ENCODE results near the gene MLEC. TPM values are rescaled to one million over a fixed set of nuclear protein-coding genes. Genes with fewer than 3 reads are reported as not detected.

The MLEC gene
- total RNA-seq (2014; rRNA removed; shearing (Covaris generic)): 70.0 and 84.6 TPM in 2 replicates

- Histone ChIP-seq H3K27ac (peak within 1 kb of the TSS; percentile 75), H3K4me3 (peak within 1 kb of the TSS; percentile 76), H3K27me3 (replicated peaks) (no peaks in the 10 kb centered on the region), H3K36me3 (peaks cover 4% of the 10 kb centered on the region), H3K9me3 (replicated peaks) (no peaks in the 10 kb centered on the region), H3K4me1 (replicated peaks) (peaks cover 43% of the 10 kb centered on the region)
- peak; percentile 98 to 99 for DNase-seq (ENCODE audit: low read depth in 1 of 2, low spot score in 2 of 2)
Observed at GRCh38 chr12:120686690-120687577, at the start of gene MLEC. MLEC (plus strand) TSS chr12:120687149; CDS start chr12:120687297, 148 bp downstream.

DNA sequence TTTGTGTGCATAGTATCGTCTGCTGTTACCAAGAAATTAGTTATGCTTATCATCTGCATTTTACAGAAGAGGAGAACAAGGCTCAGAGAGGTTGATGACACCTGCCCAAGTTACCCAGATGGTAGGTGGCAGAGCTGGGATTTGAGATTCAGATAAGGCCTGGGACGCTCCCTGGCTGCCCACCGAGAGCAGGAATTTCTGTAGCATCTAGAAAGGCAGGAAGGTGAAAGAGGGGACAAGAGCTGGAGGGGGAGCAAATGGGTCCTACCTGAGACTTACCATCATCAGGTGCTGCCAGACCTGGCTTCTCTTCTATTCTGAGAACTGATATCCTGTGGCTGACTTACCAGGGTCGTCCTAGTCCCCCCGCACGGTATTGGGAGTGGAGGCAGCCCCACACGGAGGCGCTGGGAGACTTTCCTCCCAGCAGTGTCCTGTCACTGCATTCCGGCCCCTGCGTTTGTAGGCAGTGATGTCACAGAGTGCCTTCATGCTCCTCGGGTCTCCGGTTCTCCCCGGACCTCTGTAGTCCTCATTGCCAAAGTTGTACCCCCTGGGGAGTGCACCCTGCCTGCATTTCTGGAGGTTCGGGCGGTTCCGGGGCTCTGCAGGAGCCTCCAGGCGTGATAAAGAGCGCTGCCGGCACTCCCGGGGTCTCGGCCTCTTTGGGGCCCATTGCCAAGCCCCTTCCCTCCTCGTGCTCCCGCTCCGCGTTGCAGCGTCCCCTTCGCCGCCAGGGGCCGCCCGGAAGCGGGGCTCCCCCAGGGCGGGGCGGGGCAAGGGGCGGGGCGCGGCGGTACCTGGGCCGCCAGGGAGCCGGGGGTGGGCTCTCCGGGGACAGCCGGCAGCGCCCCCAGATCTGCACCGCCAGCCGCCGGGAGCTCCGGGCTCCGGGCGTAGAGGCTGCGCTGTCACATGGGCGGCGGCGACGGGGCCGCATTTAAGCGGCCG, 46.9 kb upstream of the MLEC start, which contains the start of gene CABP1:
Gene CABP1 (plus strand): TSS at position 856 of the 951 bp plus-strand sequence. CDS start 60 bp downstream, at position 916.
- Histone ChIP-seq H3K27me3 (replicated peaks) (peaks cover 46% of the 10 kb centered on the region), H3K9me3 (replicated peaks) (no peaks in the 10 kb centered on the region), H3K27ac (no peak within 1 kb of the TSS), H3K36me3 (no peaks in the 10 kb centered on the region), H3K4me3 (peak within 1 kb of the TSS; percentile 28), H3K4me1 (replicated peaks) (peaks cover 16% of the 10 kb centered on the region)
- no peak for DNase-seq (ENCODE audit: low read depth in 1 of 2, low spot score in 2 of 2)

DNA sequence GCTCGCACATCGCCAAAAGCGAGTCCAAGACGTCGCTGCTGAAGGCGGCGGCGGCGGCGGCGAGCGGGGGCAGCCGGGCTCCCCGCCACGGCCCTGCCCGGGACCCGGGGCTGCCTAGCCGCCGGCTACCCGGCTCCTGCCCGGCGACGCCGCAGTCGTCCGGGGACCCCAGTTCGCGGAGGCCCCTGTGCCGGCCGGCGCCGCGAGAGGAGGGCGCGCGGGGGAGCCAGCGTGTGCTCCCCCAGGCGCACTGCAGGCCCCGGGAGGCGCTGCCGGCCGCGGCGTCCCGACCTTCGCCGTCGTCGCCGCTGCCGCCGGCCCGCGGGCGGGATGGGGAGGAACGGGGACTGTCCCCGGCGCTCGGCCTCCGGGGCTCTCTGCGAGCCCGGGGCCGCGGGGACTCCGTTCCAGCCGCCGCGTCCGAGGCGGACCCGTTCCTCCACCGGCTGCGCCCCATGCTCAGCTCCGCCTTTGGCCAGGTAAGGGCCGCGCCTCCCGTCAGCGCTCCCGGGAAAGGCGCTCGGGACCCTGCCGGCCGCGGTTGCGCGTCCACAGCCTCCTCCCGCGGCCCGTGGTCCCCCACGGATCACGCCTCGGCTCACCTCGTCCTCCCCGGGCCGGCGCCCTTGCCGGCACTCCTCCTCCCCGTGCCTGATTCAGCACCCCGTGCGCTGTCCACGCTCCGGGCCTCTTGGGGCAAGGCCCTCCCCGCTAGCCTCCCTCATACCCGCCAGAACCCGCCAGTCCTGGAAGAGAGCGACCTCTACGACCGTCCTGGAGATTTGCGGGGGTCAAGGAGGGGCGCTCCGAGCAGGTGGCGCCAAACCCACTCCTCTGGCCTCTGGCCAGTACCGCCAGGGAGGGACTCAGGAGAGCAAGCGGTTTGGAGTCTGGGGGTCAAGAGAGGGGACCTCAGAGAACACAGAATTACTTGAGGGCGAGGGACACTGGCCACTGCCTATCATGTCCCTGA, 45.8 kb upstream of the MLEC start:
- peak overlapping the region; percentile 28 for H3K4me3 ChIP-seq
- H3K27ac ChIP-seq: no peak overlapping the region
- no peaks in the 10 kb centered on the region for H3K36me3 ChIP-seq
- DNase-seq (ENCODE audit: low read depth in 1 of 2, low spot score in 2 of 2): peak; percentile 36 to 52
- peaks cover 16% of the 10 kb centered on the region for H3K4me1 ChIP-seq (replicated peaks)
- H3K27me3 ChIP-seq (replicated peaks): peaks cover 46% of the 10 kb centered on the region
- H3K9me3 ChIP-seq (replicated peaks): no peaks in the 10 kb centered on the region

- Histone ChIP-seq H3K27me3 (replicated peaks) (peaks cover 46% of the 10 kb centered on the region), H3K27ac (no peak overlapping the region), H3K4me3 (no peak overlapping the region), H3K4me1 (replicated peaks) (peaks cover 16% of the 10 kb centered on the region), H3K36me3 (no peaks in the 10 kb centered on the region), H3K9me3 (replicated peaks) (no peaks in the 10 kb centered on the region)
- DNase-seq (ENCODE audit: low read depth in 1 of 2, low spot score in 2 of 2): no peak
Observed at GRCh38 chr12:120642121-120642520, 44.8 kb upstream of the MLEC start.

DNA sequence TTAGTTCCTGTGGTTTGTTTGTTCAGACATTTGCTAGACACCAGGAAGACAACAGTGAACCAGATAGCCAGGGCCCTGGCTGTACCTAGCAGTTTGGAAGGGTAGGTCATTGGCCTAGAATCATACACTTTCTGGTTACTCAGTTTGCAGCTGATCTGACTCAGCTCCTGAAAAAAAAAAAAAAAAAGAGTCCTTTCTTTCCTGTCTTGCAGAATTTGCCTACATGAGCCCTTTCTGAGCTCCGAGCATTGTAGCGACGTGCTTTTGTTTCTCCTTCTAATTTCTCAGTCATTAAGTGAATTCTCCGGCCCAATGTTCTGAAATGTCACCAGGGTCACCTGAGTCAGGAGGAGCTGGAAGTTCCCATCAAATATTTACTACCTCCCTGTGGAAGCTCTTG, 44.1 kb upstream of the MLEC start:
- no peaks in the 10 kb centered on the region for H3K9me3 ChIP-seq (replicated peaks)
- no peaks in the 10 kb centered on the region for H3K36me3 ChIP-seq

DNA sequence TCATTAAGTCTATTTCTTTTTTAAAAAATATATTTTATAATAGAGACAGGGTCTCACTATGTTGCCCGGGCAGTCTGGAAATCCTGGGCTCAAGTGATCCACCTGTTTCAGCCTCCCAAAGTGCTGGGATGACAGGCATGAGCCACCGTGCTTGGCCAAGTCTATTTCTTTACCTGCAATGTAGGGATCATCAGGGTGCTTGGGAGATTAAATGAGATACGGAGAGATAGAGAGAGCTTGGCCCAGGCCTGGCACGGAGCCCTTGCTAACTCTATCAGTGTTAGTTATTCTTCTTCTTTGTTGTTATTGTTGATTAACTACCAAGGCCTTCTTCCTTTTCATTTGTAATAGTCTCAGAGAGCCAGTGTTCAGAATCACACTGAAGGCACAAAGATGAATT, 43.4 kb upstream of the MLEC start:
- Histone ChIP-seq H3K4me3 (no peak overlapping the region), H3K36me3 (no peaks in the 10 kb centered on the region), H3K9me3 (replicated peaks) (no peaks in the 10 kb centered on the region), H3K27ac (no peak overlapping the region), H3K4me1 (replicated peaks) (peaks cover 16% of the 10 kb centered on the region), H3K27me3 (replicated peaks) (peaks cover 43% of the 10 kb centered on the region)
- DNase-seq (ENCODE audit: low read depth in 1 of 2, low spot score in 2 of 2): no peak

More for the DNA sequence above, 44.1 kb upstream of the MLEC start:
- no peak overlapping the region for H3K4me3 ChIP-seq
- H3K27ac ChIP-seq: no peak overlapping the region
- H3K27me3 ChIP-seq (replicated peaks): peaks cover 46% of the 10 kb centered on the region
- no peak for DNase-seq (ENCODE audit: low read depth in 1 of 2, low spot score in 2 of 2)
- H3K4me1 ChIP-seq (replicated peaks): peaks cover 16% of the 10 kb centered on the region

- Histone ChIP-seq H3K9me3 (replicated peaks) (no peaks in the 10 kb centered on the region), H3K4me1 (replicated peaks) (peaks cover 21% of the 10 kb centered on the region), H3K27ac (no peak overlapping the region), H3K36me3 (no peaks in the 10 kb centered on the region), H3K27me3 (replicated peaks) (peaks cover 32% of the 10 kb centered on the region), H3K4me3 (no peak overlapping the region)
- no peak for DNase-seq (ENCODE audit: low read depth in 1 of 2, low spot score in 2 of 2)
Observed at GRCh38 chr12:120646044-120646443, 40.9 kb upstream of the MLEC start.

DNA sequence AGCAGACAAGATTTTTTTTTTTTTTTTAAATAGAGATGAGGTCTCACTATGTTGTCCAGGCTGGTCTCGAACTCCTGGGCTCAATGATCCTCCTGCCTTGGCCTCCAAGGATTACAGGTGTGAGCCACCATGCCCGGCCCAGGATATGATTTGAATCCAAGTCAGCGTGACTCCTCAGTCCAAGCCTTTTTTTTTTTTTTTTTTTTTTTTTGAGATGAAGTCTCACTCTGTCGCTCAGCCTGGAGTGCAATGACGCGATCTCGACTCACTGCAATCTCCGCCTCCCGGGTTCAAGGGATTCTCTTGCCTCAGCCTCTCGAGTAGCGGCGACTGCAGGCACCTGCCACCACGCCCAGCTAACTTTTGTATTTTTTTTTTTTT, 39.6 kb upstream of the MLEC start:
- peaks cover 15% of the 10 kb centered on the region for H3K4me1 ChIP-seq (replicated peaks)
- no peak overlapping the region for H3K4me3 ChIP-seq
- no peaks in the 10 kb centered on the region for H3K36me3 ChIP-seq
- DNase-seq (ENCODE audit: low read depth in 1 of 2, low spot score in 2 of 2): no peak
- no peak overlapping the region for H3K27ac ChIP-seq
- H3K9me3 ChIP-seq (replicated peaks): no peaks in the 10 kb centered on the region
- H3K27me3 ChIP-seq (replicated peaks): peaks cover 19% of the 10 kb centered on the region

DNA sequence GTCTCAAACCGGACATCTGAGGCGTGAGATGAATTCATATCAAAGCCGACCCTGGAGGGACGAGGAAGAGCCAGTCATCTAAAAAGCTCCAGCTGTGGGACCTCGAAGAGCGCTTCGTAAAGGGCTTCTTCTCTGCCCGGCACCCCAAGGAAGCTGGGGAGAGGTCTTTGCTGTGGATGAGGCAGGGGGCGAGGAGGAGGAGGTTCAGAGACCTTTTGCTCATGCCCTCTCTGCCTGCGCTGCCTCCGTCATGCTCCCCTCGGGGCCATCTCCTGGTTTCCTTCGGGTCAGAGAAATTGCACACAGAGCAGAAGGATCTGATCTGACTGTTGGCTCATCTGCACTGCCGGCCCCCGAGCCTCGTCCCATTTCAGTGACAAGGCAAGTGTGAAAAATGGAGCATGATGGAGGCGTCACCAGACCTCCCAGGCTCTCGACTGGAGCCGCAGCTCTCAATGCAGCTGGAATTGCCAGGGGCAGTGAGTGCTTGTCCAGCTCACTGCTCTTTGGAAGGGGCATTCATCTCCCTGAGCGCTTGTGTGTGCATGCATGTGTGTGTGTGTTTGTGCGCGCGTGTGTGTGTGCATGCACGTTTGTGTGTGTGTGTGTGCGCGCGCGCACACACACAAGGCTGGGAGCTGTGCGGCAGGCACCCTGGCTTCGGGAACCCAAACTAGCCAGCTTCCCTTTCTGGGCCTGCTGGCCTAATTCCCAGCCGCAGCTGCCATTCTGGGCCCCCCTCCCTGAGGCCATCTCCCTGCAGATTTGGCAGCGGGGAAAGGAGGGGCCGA, 37.3 kb upstream of the MLEC start:
- no peak overlapping the region for H3K27ac ChIP-seq
- DNase-seq (ENCODE audit: low read depth in 1 of 2, low spot score in 2 of 2): no peak
- peaks cover 1% of the 10 kb centered on the region; the same call in 1 of the 2 replicates for H3K27me3 ChIP-seq (replicated peaks)
- H3K9me3 ChIP-seq (replicated peaks): no peaks in the 10 kb centered on the region
- peak overlapping the region; percentile 26; the same call in 1 of the 2 replicates for H3K4me3 ChIP-seq
- H3K4me1 ChIP-seq (replicated peaks): peaks cover 15% of the 10 kb centered on the region
- H3K36me3 ChIP-seq: no peaks in the 10 kb centered on the region

DNA sequence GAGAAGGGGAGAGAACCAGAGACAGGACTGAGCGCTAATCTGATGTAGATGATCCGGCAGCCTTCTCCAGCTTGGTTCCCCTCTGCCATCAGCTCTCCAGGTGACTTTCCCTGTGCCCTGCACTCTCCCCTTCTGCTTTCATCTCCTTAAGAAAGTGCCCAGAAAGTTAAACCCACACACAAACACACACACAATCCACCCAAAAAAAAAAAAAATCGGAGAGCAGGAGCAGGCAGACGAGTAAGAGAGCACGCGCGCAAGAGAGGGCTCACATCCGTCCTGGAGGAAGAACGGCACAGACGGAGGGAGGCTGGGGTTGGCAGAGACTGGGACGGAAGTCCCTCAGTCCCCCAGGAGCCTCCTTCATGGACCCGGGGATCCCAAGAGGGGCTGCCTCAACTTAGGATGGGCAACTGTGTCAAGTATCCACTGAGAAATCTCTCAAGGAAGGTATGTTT, 36.7 kb upstream of the MLEC start:
- H3K4me1 ChIP-seq (replicated peaks): peaks cover 15% of the 10 kb centered on the region
- H3K9me3 ChIP-seq (replicated peaks): no peaks in the 10 kb centered on the region
- no peak for DNase-seq (ENCODE audit: low read depth in 1 of 2, low spot score in 2 of 2)
- no peaks in the 10 kb centered on the region for H3K36me3 ChIP-seq
- no peak overlapping the region for H3K27ac ChIP-seq
- no peaks in the 10 kb centered on the region; the same call in 1 of the 2 replicates for H3K27me3 ChIP-seq (replicated peaks)
- no peak overlapping the region for H3K4me3 ChIP-seq

- Histone ChIP-seq H3K9me3 (replicated peaks) (no peaks in the 10 kb centered on the region), H3K27ac (no peak overlapping the region), H3K4me1 (replicated peaks) (peaks cover 15% of the 10 kb centered on the region), H3K4me3 (no peak overlapping the region), H3K36me3 (no peaks in the 10 kb centered on the region), H3K27me3 (replicated peaks) (no peaks in the 10 kb centered on the region; the same call in 1 of the 2 replicates)
- DNase-seq (ENCODE audit: low read depth in 1 of 2, low spot score in 2 of 2): no peak
Observed at GRCh38 chr12:120651821-120652220, 35.1 kb upstream of the MLEC start.

Data from SJSA1 (cell line).